Ascending aorta (tissue), 2 donors: ENCODE measurements around the gene SLC22A17. TPM values are rescaled to one million over a fixed set of nuclear protein-coding genes. Genes with fewer than 3 reads are reported as not detected.
A peak's percentile ranks its signal among the peaks of the same experiment; 100 is the strongest.

Source experiments
- DNase-seq, 2 donors: peaks; one replicate each; pipeline ENCODE4 v3.0.0-alpha.2; 2019; ENCODE audit warnings: low spot score in 2 of 2
- H3K27ac ChIP-seq, 2 donors: fragments of 200-600 bp; sonication (generic); one replicate each; pipeline ENCODE4 v1.5.1; 2016 to 2017; ENCODE audit warnings: mild to moderate bottlenecking in 1 of 2
- H3K27me3 ChIP-seq: fragments of 200-600 bp; sonication (generic); one replicate; pipeline ENCODE4 v1.5.1; 2017
- H3K36me3 ChIP-seq, 2 donors: fragments of 200-600 bp; sonication (generic); one replicate each; pipeline ENCODE4 v1.5.1; 2016
- H3K4me1 ChIP-seq, 2 donors: fragments of 200-600 bp; sonication (generic); one replicate each; pipeline ENCODE4 v1.5.1; 2016 to 2017; ENCODE audit warnings: mild to moderate bottlenecking in 1 of 2
- H3K4me3 ChIP-seq, 2 donors: fragments of 200-600 bp; sonication (generic); one replicate each; pipeline ENCODE4 v1.5.1; 2016 to 2017; ENCODE audit warnings: mild to moderate bottlenecking in 1 of 2
- H3K9me3 ChIP-seq, 2 donors: fragments of 200-600 bp; sonication (generic); one replicate each; pipeline ENCODE4 v1.5.1; 2016
- CTCF ChIP-seq, 3 experiments: fragments of 200-600 bp in 2 of 3; fragments of 450-650 bp in 1 of 3; sonication (generic) in 2 of 3; IDR thresholded peaks; one replicate each; pipeline ENCODE4 v1.5.1; 2016 to 2019; ENCODE audit warnings: antibody characterized with exemption in 3 of 3, mild to moderate bottlenecking in 1 of 3, moderate library complexity in 1 of 3
- intact Hi-C: fragments of 100-400 bp; cut with DNase I; formaldehyde crosslinking; loops from one replicate; pipeline ENCODE4 v1.15.1; 2023
- total RNA-seq: library from RNA; depleted of rRNA; stranded (reverse); fragments of >200 nt; gene quantifications from one replicate; pipeline ENCODE4 v1.1.0, GENCODE V29; 2016

The SLC22A17 gene
- total RNA-seq, 1 donor from 2014 or later = 89.7 TPM

GRCh38 chr14:23324993-23325392, 27.7 kb downstream of the SLC22A17 start:
- intact Hi-C loops = loop anchor here (5.0 to 10.0 kb wide), 2 partner anchors 232 to 1040 kb away; partner anchors contain the start of genes NFATC4 and THTPA
- Histone ChIP-seq H3K27me3 (no peaks in the 10 kb centered on the region), H3K27ac (no peak overlapping the region), H3K4me1 (peaks cover 5 to 16% of the 10 kb centered on the region in 2 donors), H3K36me3 (peaks cover 25 to 32% of the 10 kb centered on the region in 2 donors), H3K4me3 (no peak overlapping the region), H3K9me3 (no peaks in the 10 kb centered on the region)
- TF ChIP-seq CTCF (IDR thresholded peaks at IDR 0.05) = no peak
- peak in 1 of 2 donors; percentile 55 for DNase-seq

DNA sequence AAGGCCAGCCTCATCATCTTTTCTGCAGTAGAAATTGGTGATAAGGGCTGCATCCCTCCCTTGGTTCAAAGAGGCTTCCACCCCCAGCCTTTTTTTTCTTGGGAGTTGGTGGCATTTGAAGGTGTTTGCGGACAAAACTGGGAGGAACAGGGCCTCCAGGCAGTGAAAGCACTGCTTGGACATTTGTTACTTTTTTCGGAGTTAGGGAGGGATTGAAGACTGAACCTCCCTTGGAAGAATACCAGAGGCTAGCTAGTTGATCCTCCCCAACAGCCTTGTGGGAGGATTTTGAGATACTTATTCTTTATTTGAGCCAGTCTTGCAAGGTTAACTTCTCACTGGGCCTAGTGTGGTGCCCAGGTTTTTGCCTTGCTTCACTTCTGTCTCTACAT, 28.2 kb downstream of the SLC22A17 start:
- Histone ChIP-seq H3K27ac (no peak overlapping the region), H3K27me3 (no peaks in the 10 kb centered on the region), H3K36me3 (peaks cover 25 to 32% of the 10 kb centered on the region in 2 donors), H3K4me3 (no peak overlapping the region), H3K4me1 (peaks cover 5 to 16% of the 10 kb centered on the region in 2 donors), H3K9me3 (no peaks in the 10 kb centered on the region)
- no peak for TF ChIP-seq CTCF (IDR thresholded peaks at IDR 0.05)
- intact Hi-C loops = loop anchor here (5.0 to 10.0 kb wide), 2 partner anchors 233 to 1040 kb away; partner anchors contain the start of genes NFATC4 and THTPA
- no peak for DNase-seq

- Histone ChIP-seq H3K4me1 (peaks cover 5 to 16% of the 10 kb centered on the region in 2 donors), H3K27ac (no peak overlapping the region), H3K9me3 (no peaks in the 10 kb centered on the region), H3K36me3 (peaks cover 25 to 32% of the 10 kb centered on the region in 2 donors), H3K27me3 (no peaks in the 10 kb centered on the region), H3K4me3 (no peak overlapping the region)
- TF ChIP-seq CTCF (IDR thresholded peaks at IDR 0.05) = no peak
- intact Hi-C loops = loop anchor here (5.0 to 10.0 kb wide), 2 partner anchors 233 to 1041 kb away; partner anchors contain the start of genes NFATC4 and THTPA
- DNase-seq = no peak
These were observed 28.7 kb downstream of the SLC22A17 start for GRCh38 chr14:23323838-23324454.

- H3K27ac ChIP-seq = peak overlapping the region in 1 of 2 donors; percentile 99
These were observed 29.8 kb downstream of the SLC22A17 start for GRCh38 chr14:23322568-23323517.

More at GRCh38 chr14:23322568-23323517, 29.8 kb downstream of the SLC22A17 start:
- DNase-seq = no peak
- no peaks in the 10 kb centered on the region for H3K9me3 ChIP-seq
- TF ChIP-seq CTCF (IDR thresholded peaks at IDR 0.05) = no peak
- peak overlapping the region; percentile 98 to 99 for H3K4me3 ChIP-seq
- peaks cover 5 to 16% of the 10 kb centered on the region in 2 donors for H3K4me1 ChIP-seq
- intact Hi-C loops = loop anchor here (5.0 to 10.0 kb wide), 2 partner anchors 234 to 1042 kb away; partner anchors contain the start of genes NFATC4 and THTPA
- H3K27me3 ChIP-seq = no peaks in the 10 kb centered on the region
- H3K36me3 ChIP-seq = peaks cover 25 to 32% of the 10 kb centered on the region in 2 donors
